Caco-2 (cell line): ENCODE measurements around the gene RHOH. TPM values are rescaled to one million over a fixed set of nuclear protein-coding genes. Genes with fewer than 3 reads are reported as not detected.

ENCODE experiments used
- BruUV-seq: library from RNA; stranded (reverse); fragments of 400-500 nt; replicated peaks from 2 replicates; lab custom pipeline; 2021; lab: Mats Ljungman, UMichigan
- CTCF ChIA-PET: fragments of 300-600 bp; sonication (Branson Sonifier 250); formaldehyde crosslinking; loops from one replicate; lab custom pipeline; 2022; ENCODE audit warnings: antibody characterized with exemption; lab: Charles Lee
- POLR2A ChIA-PET: fragments of 300-600 bp; sonication (Branson Sonifier 250); formaldehyde crosslinking; loops from one replicate; lab custom pipeline; 2022; ENCODE audit warnings: antibody characterized with exemption; lab: Charles Lee
- DNase-seq, 2 experiments: peaks; one replicate each; pipeline versions ENCODE4 v3.0.0 to v3.0.0-alpha.2; 2020 to 2022
- H3K27me3 ChIP-seq: replicated peaks from 2 replicates; pipeline ENCODE4 v1.6.0; 2011; ENCODE audit warnings: low read length; ENCODE audit not compliant: control insufficient read depth, insufficient read depth
- H3K36me3 ChIP-seq: 2 replicates; pipeline ENCODE4 v1.5.1; 2011; ENCODE audit warnings: low read length; ENCODE audit not compliant: control insufficient read depth, insufficient read depth
- H3K4me1 ChIP-seq: fragments of 250-450 bp; sonication (Bioruptor Pico); 2 replicates; pipeline ENCODE4 v1.5.1; 2020; ENCODE audit warnings: mild to moderate bottlenecking
- H3K4me3 ChIP-seq: 2 replicates; pipeline ENCODE4 v1.5.1; 2011; ENCODE audit warnings: low read depth, mild to moderate bottlenecking, control low read depth, low read length
- H3K9me3 ChIP-seq: fragments of 250-450 bp; sonication (Bioruptor Pico); 2 replicates; pipeline ENCODE4 v1.5.1; 2020; ENCODE audit warnings: mild to moderate bottlenecking, moderate library complexity
- H3K27ac Mint-ChIP-seq: one replicate; pipeline ENCODE4 v1.8.0; 2022; ENCODE audit warnings: mixed read lengths; ENCODE audit not compliant: unreplicated experiment
- H3K27me3 Mint-ChIP-seq: one replicate; pipeline ENCODE4 v1.8.0; 2022; ENCODE audit warnings: mixed read lengths; ENCODE audit not compliant: insufficient read depth, unreplicated experiment
- H3K36me3 Mint-ChIP-seq: one replicate; pipeline ENCODE4 v1.8.0; 2022; ENCODE audit warnings: mild to moderate bottlenecking, mixed read lengths; ENCODE audit not compliant: insufficient read depth, unreplicated experiment
- H3K4me1 Mint-ChIP-seq: one replicate; pipeline ENCODE4 v1.8.0; 2022; ENCODE audit warnings: low read depth, mixed read lengths; ENCODE audit not compliant: unreplicated experiment
- H3K4me3 Mint-ChIP-seq: one replicate; pipeline ENCODE4 v1.8.0; 2022; ENCODE audit warnings: mild to moderate bottlenecking, moderate library complexity, mixed read lengths; ENCODE audit not compliant: unreplicated experiment
- H3K9me3 Mint-ChIP-seq: one replicate; pipeline ENCODE4 v1.8.0; 2022; ENCODE audit warnings: mixed read lengths; ENCODE audit not compliant: unreplicated experiment
- intact Hi-C: fragments of 100-400 bp; cut with micrococcal nuclease; formaldehyde crosslinking; loops from one replicate; pipeline ENCODE4 v1.10.0; 2022; ENCODE audit not compliant: unreplicated experiment
- total RNA-seq: library from RNA; stranded (reverse); gene quantifications from 2 replicates; pipeline ENCODE4 v1.2.3, GENCODE V29; 2022
- TF ChIP-seq, protein P1 (sequence below), 2 experiments: fragments of 200-600 bp in 1 of 2; IDR thresholded peaks; 1 replicate in 1 of 2; 2 replicates in 1 of 2; pipeline versions ENCODE4 v1.5.1 to v1.8.0; 2011 to 2022; ENCODE audit warnings: antibody characterized with exemption in 1 of 2, control low read depth in 1 of 2, inconsistent platforms in 1 of 2, low read depth in 1 of 2, low read length in 1 of 2, mild to moderate bottlenecking in 1 of 2, moderate library complexity in 1 of 2; ENCODE audit not compliant: insufficient read depth in 1 of 2, severe bottlenecking in 1 of 2, unreplicated experiment in 1 of 2

RHOH gene
- total RNA-seq, 1 experiment from 2014 or later, result not detected

- DNase-seq, result no peak
- H3K4me3 Mint-ChIP-seq, result no peak overlapping the region
- H3K27ac Mint-ChIP-seq, result no peak overlapping the region
- POLR2A ChIA-PET, result no interaction called here
- no peaks in the 10 kb centered on the region for H3K9me3 Mint-ChIP-seq
- Histone ChIP-seq H3K27me3 (no peaks in the 10 kb centered on the region), H3K36me3 (no peaks in the 10 kb centered on the region), H3K4me1 (peaks cover 19% of the 10 kb centered on the region), H3K9me3 (no peaks in the 10 kb centered on the region), H3K4me3 (no peak overlapping the region)
- TF ChIP-seq, protein P1, sequence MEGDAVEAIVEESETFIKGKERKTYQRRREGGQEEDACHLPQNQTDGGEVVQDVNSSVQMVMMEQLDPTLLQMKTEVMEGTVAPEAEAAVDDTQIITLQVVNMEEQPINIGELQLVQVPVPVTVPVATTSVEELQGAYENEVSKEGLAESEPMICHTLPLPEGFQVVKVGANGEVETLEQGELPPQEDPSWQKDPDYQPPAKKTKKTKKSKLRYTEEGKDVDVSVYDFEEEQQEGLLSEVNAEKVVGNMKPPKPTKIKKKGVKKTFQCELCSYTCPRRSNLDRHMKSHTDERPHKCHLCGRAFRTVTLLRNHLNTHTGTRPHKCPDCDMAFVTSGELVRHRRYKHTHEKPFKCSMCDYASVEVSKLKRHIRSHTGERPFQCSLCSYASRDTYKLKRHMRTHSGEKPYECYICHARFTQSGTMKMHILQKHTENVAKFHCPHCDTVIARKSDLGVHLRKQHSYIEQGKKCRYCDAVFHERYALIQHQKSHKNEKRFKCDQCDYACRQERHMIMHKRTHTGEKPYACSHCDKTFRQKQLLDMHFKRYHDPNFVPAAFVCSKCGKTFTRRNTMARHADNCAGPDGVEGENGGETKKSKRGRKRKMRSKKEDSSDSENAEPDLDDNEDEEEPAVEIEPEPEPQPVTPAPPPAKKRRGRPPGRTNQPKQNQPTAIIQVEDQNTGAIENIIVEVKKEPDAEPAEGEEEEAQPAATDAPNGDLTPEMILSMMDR (IDR thresholded peaks at IDR 0.05; ENCODE audit: insufficient read depth in 1 of 2, low read depth in 1 of 2, low read length in 1 of 2, severe bottlenecking in 1 of 2, unreplicated experiment in 1 of 2), result no peak
- intact Hi-C loops, result loop anchor here (5.0 kb wide), 1 partner anchor 117 kb away; no protein-coding TSS in a partner anchor
- CTCF ChIA-PET, result no interaction called here
- peaks cover 16% of the 10 kb centered on the region for H3K4me1 Mint-ChIP-seq
- no peaks in the 10 kb centered on the region for H3K36me3 Mint-ChIP-seq
- no peaks in the 10 kb centered on the region for H3K27me3 Mint-ChIP-seq
- BruUV-seq, result no TSS peak
Measured at GRCh38 chr4:40190465-40190864, 6.4 kb upstream of the RHOH start.

- peak in 1 of 2 experiments; percentile 56 for DNase-seq
- Histone ChIP-seq H3K4me1 (peaks cover 19% of the 10 kb centered on the region), H3K9me3 (no peaks in the 10 kb centered on the region), H3K4me3 (no peak overlapping the region), H3K36me3 (no peaks in the 10 kb centered on the region), H3K27me3 (no peaks in the 10 kb centered on the region)
- POLR2A ChIA-PET, result no interaction called here
- Mint-ChIP-seq H3K27ac (no peak overlapping the region), H3K4me1 (peaks cover 16% of the 10 kb centered on the region), H3K4me3 (peak overlapping the region; percentile 46), H3K9me3 (no peaks in the 10 kb centered on the region), H3K36me3 (no peaks in the 10 kb centered on the region), H3K27me3 (no peaks in the 10 kb centered on the region)
- BruUV-seq, result no TSS peak
- intact Hi-C loops, result loop anchor here (5.0 kb wide), 1 partner anchor 116 kb away; no protein-coding TSS in a partner anchor
- TF ChIP-seq, protein P1 (IDR thresholded peaks at IDR 0.05; ENCODE audit: insufficient read depth in 1 of 2, low read depth in 1 of 2, low read length in 1 of 2, severe bottlenecking in 1 of 2, unreplicated experiment in 1 of 2), result no peak
- CTCF ChIA-PET, result interaction anchor here (0.8 kb wide), 1 partner anchor 134 kb away, joined by 3 read pairs; no protein-coding TSS in a partner anchor
Measured at GRCh38 chr4:40190880-40191815, 5.7 kb upstream of the RHOH start.

DNA sequence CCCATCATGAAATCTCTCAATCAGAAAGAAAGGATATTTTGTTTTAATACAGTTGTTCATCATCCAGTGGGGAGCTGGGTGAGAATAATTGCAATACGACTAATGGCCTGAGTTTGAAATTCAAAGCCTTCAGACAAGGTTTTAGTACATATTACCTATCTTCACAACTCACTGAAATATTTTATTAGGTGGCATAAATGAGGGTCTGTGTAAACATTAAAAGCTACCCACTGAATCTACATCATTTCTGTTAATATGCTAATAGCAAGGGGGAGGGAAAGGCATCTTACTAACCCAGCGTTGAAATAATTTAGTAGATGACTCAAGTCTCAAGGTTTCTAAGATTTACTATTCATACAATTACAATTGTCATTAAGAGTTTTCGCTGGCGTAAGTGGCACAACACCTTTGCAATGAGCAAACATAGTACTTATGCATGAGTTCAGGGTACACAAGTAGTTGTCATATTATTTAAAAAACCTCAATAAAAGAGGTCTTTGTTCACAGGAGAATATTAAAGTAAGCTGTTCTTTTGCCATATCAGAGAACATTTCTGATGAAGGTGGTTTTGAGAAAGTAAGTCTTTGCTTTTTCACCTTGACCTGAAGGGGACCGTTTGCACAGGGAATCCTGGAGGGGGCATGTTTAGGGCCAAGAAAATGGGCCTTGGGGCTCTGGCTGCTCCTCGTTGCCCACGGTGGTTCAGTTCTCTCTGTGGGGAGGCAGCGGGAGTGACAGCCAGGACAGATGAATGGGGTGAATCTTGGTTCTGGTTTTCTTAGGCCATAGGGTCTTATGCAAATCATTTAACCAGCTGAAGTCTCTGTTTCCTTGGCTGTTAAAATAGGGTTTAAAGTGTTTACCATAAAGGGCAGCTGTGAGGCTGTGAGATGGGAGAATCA, 4.5 kb upstream of the RHOH start:
- H3K27ac Mint-ChIP-seq, result no peak overlapping the region
- no peak overlapping the region for H3K4me3 ChIP-seq
- no TSS peak for BruUV-seq

More for the DNA sequence above, 4.5 kb upstream of the RHOH start:
- peaks cover 19% of the 10 kb centered on the region for H3K4me1 ChIP-seq
- H3K4me1 Mint-ChIP-seq, result peaks cover 16% of the 10 kb centered on the region
- no peak for DNase-seq
- H3K9me3 ChIP-seq, result no peaks in the 10 kb centered on the region
- ChIA-PET POLR2A (no interaction called here), CTCF (no interaction called here)
- no peaks in the 10 kb centered on the region for H3K27me3 ChIP-seq
- no peaks in the 10 kb centered on the region for H3K36me3 Mint-ChIP-seq
- no peaks in the 10 kb centered on the region for H3K9me3 Mint-ChIP-seq
- H3K27me3 Mint-ChIP-seq, result no peaks in the 10 kb centered on the region
- intact Hi-C loops, result loop anchor here (5.0 kb wide), 1 partner anchor 115 kb away; no protein-coding TSS in a partner anchor
- TF ChIP-seq, protein P1 (IDR thresholded peaks at IDR 0.05; ENCODE audit: insufficient read depth in 1 of 2, low read depth in 1 of 2, low read length in 1 of 2, severe bottlenecking in 1 of 2, unreplicated experiment in 1 of 2), result no peak
- H3K4me3 Mint-ChIP-seq, result no peak overlapping the region
- H3K36me3 ChIP-seq, result no peaks in the 10 kb centered on the region
